OCI-LY1 (cell line): ENCODE results near the gene UTP4.
"Not testable (repeated sequence)": the region's sequence is repeated elsewhere in the genome, so short reads cannot be mapped to it uniquely, and the experiment has no call there.

ENCODE experiments used
- H2AFZ ChIP-seq: fragments of 200-600 bp; sonication (generic), shearing (Covaris generic); 2 replicates; pipeline ENCODE4 v1.6.0; 2014; ENCODE audit warnings: antibody characterized with exemption, mild to moderate bottlenecking, low read length
- H3F3A ChIP-seq: fragments of 200-600 bp; sonication (generic), shearing (Covaris generic); 2 replicates; pipeline ENCODE4 v1.6.0; 2014; ENCODE audit warnings: mild to moderate bottlenecking, antibody characterized with exemption, low read length, moderate library complexity; ENCODE audit not compliant: insufficient read depth
- H3K27ac ChIP-seq: fragments of 200-600 bp; sonication (generic); 2 replicates; pipeline ENCODE4 v1.5.1; 2014; ENCODE audit warnings: low read length, mixed run types, mild to moderate bottlenecking, low read depth; ENCODE audit not compliant: poor library complexity, severe bottlenecking
- H3K27me3 ChIP-seq: fragments of 200-600 bp; sonication (generic); 2 replicates; pipeline ENCODE4 v1.6.0; 2014; ENCODE audit warnings: antibody characterized with exemption, mild to moderate bottlenecking, low read length, moderate library complexity; ENCODE audit not compliant: insufficient read depth
- H3K36me3 ChIP-seq: fragments of 200-600 bp; sonication (generic); 2 replicates; pipeline ENCODE4 v1.6.1; 2014; ENCODE audit warnings: mild to moderate bottlenecking, antibody characterized with exemption, low read length, moderate library complexity, mixed read lengths; ENCODE audit not compliant: insufficient read depth
- H3K4me1 ChIP-seq: fragments of 200-600 bp; sonication (generic); 2 replicates; pipeline ENCODE4 v1.5.1; 2014; ENCODE audit warnings: mild to moderate bottlenecking, low read length, moderate library complexity; ENCODE audit not compliant: insufficient read depth, severe bottlenecking
- H3K4me2 ChIP-seq: fragments of 200-600 bp; sonication (generic), shearing (Covaris generic); 2 replicates; pipeline ENCODE4 v1.6.1; 2014; ENCODE audit warnings: low read length
- H3K4me3 ChIP-seq: fragments of 200-600 bp; sonication (generic); 2 replicates; pipeline ENCODE4 v1.5.1; 2014; ENCODE audit warnings: low read length, low read depth, mild to moderate bottlenecking, mixed read lengths; ENCODE audit not compliant: poor library complexity, severe bottlenecking
- H3K79me2 ChIP-seq: fragments of 200-600 bp; shearing (Covaris generic); 2 replicates; pipeline ENCODE4 v1.6.1; 2016; ENCODE audit warnings: mixed run types, low read length, mixed read lengths; ENCODE audit not compliant: insufficient read depth
- H3K9ac ChIP-seq: fragments of 200-600 bp; sonication (generic), shearing (Covaris generic); 2 replicates; pipeline ENCODE4 v1.6.1; 2014; ENCODE audit warnings: mild to moderate bottlenecking, low read length, mixed read lengths
- H3K9me2 ChIP-seq: fragments of 200-600 bp; sonication (generic), shearing (Covaris generic); 2 replicates; pipeline ENCODE4 v1.6.1; 2014; ENCODE audit warnings: low read depth, mild to moderate bottlenecking, low read length, mixed read lengths
- H3K9me3 ChIP-seq: fragments of 200-600 bp; shearing (Covaris generic); 2 replicates; pipeline ENCODE4 v1.6.1; 2014; ENCODE audit warnings: low read length, mixed read lengths
- H4K20me1 ChIP-seq: fragments of 200-600 bp; sonication (generic), shearing (Covaris generic); 2 replicates; pipeline ENCODE4 v1.6.0; 2016; ENCODE audit warnings: mild to moderate bottlenecking, low read length; ENCODE audit not compliant: insufficient read depth
- CTCF ChIP-seq: fragments of 200-600 bp; sonication (generic), shearing (Covaris generic); IDR thresholded peaks from 2 replicates; pipeline ENCODE4 v1.5.1; 2017; ENCODE audit warnings: mild to moderate bottlenecking, antibody characterized with exemption, low read length, moderate library complexity, mixed read lengths
- EZH2 ChIP-seq: fragments of 200-600 bp; sonication (generic), shearing (Covaris generic); IDR thresholded peaks from 2 replicates; pipeline ENCODE4 v1.8.0; 2017; ENCODE audit warnings: borderline replicate concordance, mixed run types, mild to moderate bottlenecking, antibody characterized with exemption, low read length, moderate library complexity, mixed read lengths

UTP4 gene

GRCh38 chr16:69138608-69139007 lies 6.2 kb downstream of the UTP4 start:
- H3K27ac ChIP-seq: no peak overlapping the region
- no peak overlapping the region for H3K9ac ChIP-seq
- H2AFZ ChIP-seq: no peak overlapping the region
- TF ChIP-seq CTCF (no peak), EZH2 (no peak)
- peaks cover 91% of the 10 kb centered on the region for H3K36me3 ChIP-seq
- H3K79me2 ChIP-seq: peaks cover 29% of the 10 kb centered on the region
- H3K4me1 ChIP-seq: peaks cover 12% of the 10 kb centered on the region
- H3K27me3 ChIP-seq: no peaks in the 10 kb centered on the region
- no peaks in the 10 kb centered on the region for H3K9me2 ChIP-seq
- H4K20me1 ChIP-seq: no peaks in the 10 kb centered on the region
- H3K4me3 ChIP-seq: no peak overlapping the region
- H3K4me2 ChIP-seq: no peak overlapping the region
- no peaks in the 10 kb centered on the region for H3K9me3 ChIP-seq
- H3F3A ChIP-seq: no peaks in the 10 kb centered on the region

DNA sequence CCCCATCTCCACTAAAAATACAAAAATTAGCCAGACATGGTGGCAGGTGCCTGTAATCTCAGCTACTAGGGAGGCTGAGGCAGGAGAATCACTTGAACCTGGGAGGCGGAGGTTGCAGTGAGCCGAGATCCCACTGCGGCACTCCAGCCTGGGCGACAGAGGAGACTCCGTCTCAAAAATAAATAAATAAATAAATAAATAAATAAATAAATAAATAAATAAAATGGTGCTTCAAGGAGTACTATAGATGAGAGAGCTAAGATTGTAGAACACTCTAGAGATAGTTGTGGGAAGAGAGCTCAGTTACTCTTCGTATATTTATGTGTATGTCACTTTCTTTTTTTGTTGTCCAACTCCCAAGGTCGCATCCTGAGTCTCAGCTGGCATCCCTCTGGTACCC lies 7.0 kb downstream of the UTP4 start:
- H3F3A ChIP-seq, H4K20me1 ChIP-seq, H3K9ac ChIP-seq, H3K9me3 ChIP-seq, H3K9me2 ChIP-seq, H2AFZ ChIP-seq, H3K4me1 ChIP-seq, H3K27me3 ChIP-seq, H3K27ac ChIP-seq, H3K4me3 ChIP-seq, H3K4me2 ChIP-seq: not testable (repeated sequence)
- Histone ChIP-seq H3K36me3 (peaks cover 91% of the 10 kb centered on the region), H3K79me2 (peaks cover 21% of the 10 kb centered on the region)

DNA sequence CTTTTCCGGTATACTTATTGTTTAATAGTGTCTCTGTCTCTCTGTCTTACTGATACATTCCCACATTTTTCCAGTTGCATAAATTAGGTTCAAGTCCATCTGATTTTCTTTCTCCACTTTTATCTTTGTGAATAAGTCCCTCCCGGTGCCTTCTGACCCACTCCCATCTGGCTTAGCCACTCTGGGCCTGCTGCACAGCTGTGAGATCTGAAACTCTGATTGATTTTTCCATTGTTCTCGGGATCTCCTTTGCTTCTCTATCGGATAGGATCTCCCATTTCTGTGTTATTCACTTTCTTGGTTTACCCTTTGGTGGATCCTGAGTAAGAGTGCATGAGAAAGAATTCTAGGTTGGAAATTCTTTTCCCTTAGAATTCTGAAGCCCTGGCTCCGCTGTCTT lies 8.6 kb downstream of the UTP4 start:
- Histone ChIP-seq H3F3A (no peaks in the 10 kb centered on the region), H4K20me1 (no peaks in the 10 kb centered on the region), H3K4me3 (no peak overlapping the region), H3K27me3 (no peaks in the 10 kb centered on the region), H3K9me3 (no peaks in the 10 kb centered on the region), H3K27ac (no peak overlapping the region), H2AFZ (no peak overlapping the region), H3K9ac (no peak overlapping the region), H3K36me3 (peaks cover 93% of the 10 kb centered on the region), H3K79me2 (peaks cover 9% of the 10 kb centered on the region; the same call in 1 of the 2 replicates), H3K4me2 (no peak overlapping the region), H3K9me2 (no peaks in the 10 kb centered on the region), H3K4me1 (no peaks in the 10 kb centered on the region)
- TF ChIP-seq CTCF (no peak), EZH2 (no peak)

- no peaks in the 10 kb centered on the region for H3K27me3 ChIP-seq
- 0 out of 2 replicates have a peak, but pooled peaks cover 3% of the 10 kb centered on the region for H3K79me2 ChIP-seq
- H3K9me3 ChIP-seq: no peaks in the 10 kb centered on the region
- no peak for TF ChIP-seq EZH2
- no peak for TF ChIP-seq CTCF
- H3K4me3 ChIP-seq: no peak overlapping the region
- H3K9me2 ChIP-seq: no peaks in the 10 kb centered on the region
- H3F3A ChIP-seq: no peaks in the 10 kb centered on the region
- H2AFZ ChIP-seq: no peak overlapping the region
- no peak overlapping the region for H3K27ac ChIP-seq
- H3K9ac ChIP-seq: no peak overlapping the region
- H4K20me1 ChIP-seq: no peaks in the 10 kb centered on the region
- no peaks in the 10 kb centered on the region for H3K4me1 ChIP-seq
- no peak overlapping the region for H3K4me2 ChIP-seq
- peaks cover 89% of the 10 kb centered on the region for H3K36me3 ChIP-seq
Observed at GRCh38 chr16:69141936-69142335, 9.5 kb downstream of the UTP4 start.
